ENCODE measurements around the gene OSBPL3. TPM values are rescaled to one million over a fixed set of nuclear protein-coding genes. Genes with fewer than 3 reads are reported as not detected.
A peak's percentile ranks its signal among the peaks of the same experiment; 100 is the strongest.

Gene OSBPL3
- total RNA-seq, 2 donors from 2014 or later: 3.1 to 8.2 TPM

DNA sequence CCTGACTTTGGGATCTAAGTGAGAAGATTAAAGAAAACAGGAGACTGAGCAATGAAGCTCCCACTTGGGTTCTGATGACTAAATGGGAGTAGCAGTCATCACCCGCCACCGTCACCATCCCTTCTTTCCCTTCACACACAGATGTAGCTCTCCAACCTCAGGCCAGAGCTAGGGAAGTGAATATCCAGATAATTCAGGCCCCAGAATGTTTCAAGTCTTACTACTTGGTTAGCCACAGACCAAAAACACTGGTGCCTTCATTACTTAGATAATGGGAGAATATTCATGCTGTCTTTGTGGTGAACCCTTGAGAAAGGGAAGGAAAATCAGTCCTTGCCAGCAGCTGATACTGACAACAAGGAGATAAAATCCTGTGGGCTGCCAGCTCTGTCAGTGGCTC lies 100.7 kb downstream of the OSBPL3 start:
- H3K36me3 ChIP-seq (replicated peaks in 1 of 2; ENCODE audit: insufficient read depth in 1 of 2, low read depth in 2 of 2): no peaks in the 10 kb centered on the region
- H3K27ac ChIP-seq: no peak overlapping the region
- H3K9me3 ChIP-seq: no peaks in the 10 kb centered on the region
- DNase-seq: peak in 1 of 4 donors; percentile 31
- intact Hi-C loops (cut with DNase I): no loop called here
- no peaks in the 10 kb centered on the region for H3K27me3 ChIP-seq
- ATAC-seq: no peak
- TF ChIP-seq CTCF (IDR thresholded peaks at IDR 0.05) (no peak), POLR2A (IDR thresholded peaks at IDR 0.05) (no peak)
- H3K4me1 ChIP-seq: peaks cover 7% of the 10 kb centered on the region
- H3K4me3 ChIP-seq: no peak overlapping the region
- WGBS, 2 donors: 79 to 91% methylated on average over 2 of the region's 2 CpGs

DNA sequence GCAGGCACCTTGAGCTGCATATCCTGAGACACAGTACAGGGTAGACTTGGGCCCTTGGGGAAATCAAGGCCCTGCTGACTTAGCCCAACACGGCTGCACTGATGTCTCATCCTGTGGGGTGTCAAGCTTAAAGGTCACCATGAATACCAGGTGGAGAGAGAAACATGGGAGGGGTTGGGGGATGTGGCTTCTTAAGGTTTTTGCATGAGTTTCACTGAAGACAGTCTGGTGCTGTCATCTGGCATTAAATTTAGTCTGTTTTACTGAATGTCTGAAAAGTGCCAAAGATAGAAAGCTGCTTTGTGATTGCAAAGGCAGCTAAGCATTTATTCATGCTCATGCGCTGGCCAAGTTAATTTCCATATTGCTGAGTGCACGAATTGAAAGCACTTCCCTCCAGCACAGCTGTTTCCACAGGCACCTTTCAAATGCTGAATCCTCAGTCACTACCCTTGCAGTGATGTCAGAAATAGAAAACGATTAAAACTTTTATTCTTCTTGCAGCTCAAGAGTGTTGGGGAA lies 102.1 kb downstream of the OSBPL3 start:
- intact Hi-C loops (cut with DNase I): no loop called here
- DNase-seq: peak in 1 of 4 donors; percentile 22
- no peaks in the 10 kb centered on the region for H3K9me3 ChIP-seq
- no peaks in the 10 kb centered on the region for H3K27me3 ChIP-seq
- H3K36me3 ChIP-seq (replicated peaks in 1 of 2; ENCODE audit: insufficient read depth in 1 of 2, low read depth in 2 of 2): no peaks in the 10 kb centered on the region
- ATAC-seq: no peak
- WGBS, 2 donors: 45 to 62% methylated on average over 4 of the region's 4 CpGs
- TF ChIP-seq CTCF (IDR thresholded peaks at IDR 0.05) (no peak), POLR2A (IDR thresholded peaks at IDR 0.05) (no peak)
- H3K4me3 ChIP-seq: no peak overlapping the region
- H3K4me1 ChIP-seq: peaks cover 7% of the 10 kb centered on the region
- no peak overlapping the region for H3K27ac ChIP-seq

DNA sequence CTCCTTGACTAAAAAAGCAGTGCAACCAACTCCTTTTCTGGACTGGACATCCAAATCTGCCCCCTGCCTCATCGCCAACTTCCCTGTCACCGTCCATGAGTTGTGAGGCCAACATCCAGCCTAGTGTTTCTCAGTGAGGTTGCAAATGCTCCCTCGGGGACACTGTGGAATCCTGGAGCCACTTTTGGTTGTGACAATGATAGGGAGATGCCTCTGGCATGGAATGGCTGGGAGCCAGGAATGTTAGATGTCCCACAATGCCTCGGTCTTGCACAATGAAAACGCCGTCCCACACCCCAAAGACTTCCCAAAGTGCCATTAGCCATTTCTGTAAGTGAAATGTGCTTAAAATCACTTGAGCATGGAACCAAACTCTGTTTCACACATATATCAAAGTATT lies 105.2 kb downstream of the OSBPL3 start:
- WGBS, 2 donors: 94 to 98% methylated on average over 5 to 6 of the region's 6 CpGs

GRCh38 chr7:24873944-24874343 lies 106.0 kb downstream of the OSBPL3 start:
- no peak for ATAC-seq
- no peak overlapping the region for H3K4me3 ChIP-seq
- H3K27ac ChIP-seq: no peak overlapping the region
- H3K9me3 ChIP-seq: no peaks in the 10 kb centered on the region
- intact Hi-C loops (cut with DNase I): no loop called here
- 27 to 29% methylated on average over 4 of the region's 4 CpGs for WGBS, 2 donors
- H3K4me1 ChIP-seq: no peaks in the 10 kb centered on the region
- no peaks in the 10 kb centered on the region for H3K36me3 ChIP-seq (replicated peaks in 1 of 2; ENCODE audit: insufficient read depth in 1 of 2, low read depth in 2 of 2)
- H3K27me3 ChIP-seq: no peaks in the 10 kb centered on the region
- DNase-seq: no peak
- TF ChIP-seq POLR2A (IDR thresholded peaks at IDR 0.05) (no peak), CTCF (IDR thresholded peaks at IDR 0.05) (no peak)

More for the DNA sequence above, 105.2 kb downstream of the OSBPL3 start:
- Histone ChIP-seq H3K4me3 (no peak overlapping the region), H3K27me3 (no peaks in the 10 kb centered on the region), H3K36me3 (replicated peaks in 1 of 2; ENCODE audit: insufficient read depth in 1 of 2, low read depth in 2 of 2) (no peaks in the 10 kb centered on the region), H3K4me1 (peaks cover 7% of the 10 kb centered on the region), H3K27ac (no peak overlapping the region), H3K9me3 (no peaks in the 10 kb centered on the region)
- DNase-seq: no peak
- intact Hi-C loops (cut with DNase I): no loop called here
- TF ChIP-seq CTCF (IDR thresholded peaks at IDR 0.05): no peak
- no peak for TF ChIP-seq POLR2A (IDR thresholded peaks at IDR 0.05)
- no peak for ATAC-seq

DNA sequence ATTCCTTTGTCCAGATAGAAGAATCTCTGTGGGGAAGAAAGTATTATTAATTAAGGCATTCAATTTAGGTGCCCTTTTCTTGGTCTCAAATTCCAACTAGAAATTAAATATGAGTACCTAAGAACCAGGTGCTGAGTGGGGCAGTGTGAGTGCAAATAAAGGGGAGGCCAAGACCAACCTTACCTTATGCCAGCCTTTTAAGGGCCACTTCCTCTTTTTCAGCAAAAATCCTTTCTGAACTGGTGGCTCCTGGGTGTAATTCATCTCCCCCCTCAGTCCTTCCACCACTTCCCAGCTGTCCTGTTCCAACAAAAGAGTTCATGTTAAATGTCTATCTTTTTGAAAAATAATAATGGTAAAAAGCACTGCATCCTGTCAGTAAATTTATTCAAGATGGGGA lies 108.2 kb downstream of the OSBPL3 start:
- Histone ChIP-seq H3K4me3 (no peak overlapping the region), H3K4me1 (no peaks in the 10 kb centered on the region), H3K9me3 (no peaks in the 10 kb centered on the region), H3K27ac (no peak overlapping the region), H3K27me3 (no peaks in the 10 kb centered on the region), H3K36me3 (replicated peaks in 1 of 2; ENCODE audit: insufficient read depth in 1 of 2, low read depth in 2 of 2) (no peaks in the 10 kb centered on the region)
- TF ChIP-seq CTCF (IDR thresholded peaks at IDR 0.05): no peak
- TF ChIP-seq POLR2A (IDR thresholded peaks at IDR 0.05): no peak
- intact Hi-C loops (cut with DNase I): no loop called here
- DNase-seq (no peak), ATAC-seq (no peak)

Data from body of pancreas (tissue), 4 donors.